HG03175 (cell line): ENCODE measurements around the gene IL20.

Experiments used
- ATAC-seq: cut with Tn5 transposase; IDR thresholded peaks from one replicate; pipeline ENCODE4 v1.9.1; 2021; ENCODE audit warnings: mild to moderate bottlenecking, moderate library complexity; ENCODE audit not compliant: unreplicated experiment

IL20 gene

DNA sequence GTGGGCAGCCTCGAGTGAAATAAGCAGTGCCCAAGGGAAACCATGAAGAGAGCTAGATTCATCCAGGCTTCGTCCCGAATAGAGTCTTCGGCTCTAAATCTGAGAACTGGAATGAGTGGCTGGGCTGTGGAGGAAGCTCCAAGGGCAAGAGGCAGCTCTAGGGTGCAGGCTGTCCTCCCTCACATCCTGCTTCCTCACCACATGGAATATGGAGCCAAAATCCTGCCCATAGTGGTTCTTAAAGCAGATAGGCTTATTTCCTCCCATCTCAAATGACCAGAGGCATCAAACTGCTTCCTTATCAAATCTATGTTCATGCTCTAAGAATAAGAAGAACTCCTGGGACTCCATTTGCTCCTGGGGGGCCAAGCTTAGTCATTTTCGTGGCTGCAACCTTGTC, 34.3 kb downstream of the IL20 start:
- no peak for ATAC-seq

- no peak for ATAC-seq
Observed at GRCh38 chr1:206900149-206900548, 34.7 kb downstream of the IL20 start.

DNA sequence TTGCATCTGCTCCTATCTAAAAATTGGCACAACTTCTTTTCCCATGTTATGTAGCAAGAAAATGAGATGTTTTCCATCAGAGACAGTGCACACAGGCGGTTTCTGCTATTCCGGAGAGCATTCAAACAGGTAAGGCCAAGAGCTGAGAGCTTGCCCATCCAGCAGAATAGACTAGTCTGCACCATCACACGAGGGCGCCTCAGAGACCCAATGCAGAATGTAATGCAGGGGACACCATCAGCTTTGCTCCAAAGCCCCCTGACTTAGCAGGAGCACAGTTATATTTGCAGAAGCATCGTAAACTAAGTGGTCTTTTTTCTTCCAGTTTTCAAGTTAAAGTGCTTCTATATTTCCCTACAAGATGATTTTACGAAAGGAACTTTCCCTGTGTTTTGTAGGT, 36.5 kb downstream of the IL20 start:
- ATAC-seq: no peak

DNA sequence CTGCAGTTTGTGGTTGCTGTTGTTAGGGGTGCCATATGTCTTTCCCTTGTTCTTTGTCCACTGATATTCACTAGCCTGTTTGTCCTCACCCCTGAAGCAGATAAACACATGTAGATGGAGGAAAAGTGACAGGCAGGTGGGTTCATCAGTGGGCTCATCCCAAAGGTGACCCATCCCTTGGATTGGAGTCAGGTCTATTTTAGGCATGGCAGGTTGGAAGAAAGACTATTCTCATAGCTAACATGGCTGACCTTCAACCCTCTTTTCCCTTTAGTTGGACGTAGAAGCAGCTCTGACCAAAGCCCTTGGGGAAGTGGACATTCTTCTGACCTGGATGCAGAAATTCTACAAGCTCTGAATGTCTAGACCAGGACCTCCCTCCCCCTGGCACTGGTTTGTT, 37.3 kb downstream of the IL20 start:
- no peak for ATAC-seq

DNA sequence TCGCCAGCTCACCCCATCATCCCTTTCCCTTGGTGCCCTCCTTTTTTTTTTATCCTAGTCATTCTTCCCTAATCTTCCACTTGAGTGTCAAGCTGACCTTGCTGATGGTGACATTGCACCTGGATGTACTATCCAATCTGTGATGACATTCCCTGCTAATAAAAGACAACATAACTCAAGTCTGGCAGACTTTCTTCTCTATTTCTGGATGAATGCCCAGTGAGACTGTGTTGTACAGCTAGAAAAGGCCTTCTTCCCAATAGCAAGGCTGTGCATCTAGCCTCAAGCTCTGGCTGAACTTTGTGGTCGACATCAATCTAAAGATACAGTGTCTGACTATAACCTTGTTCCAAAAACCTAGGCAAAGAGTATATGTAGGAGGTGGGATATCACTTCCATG, 38.3 kb downstream of the IL20 start:
- no peak for ATAC-seq

DNA sequence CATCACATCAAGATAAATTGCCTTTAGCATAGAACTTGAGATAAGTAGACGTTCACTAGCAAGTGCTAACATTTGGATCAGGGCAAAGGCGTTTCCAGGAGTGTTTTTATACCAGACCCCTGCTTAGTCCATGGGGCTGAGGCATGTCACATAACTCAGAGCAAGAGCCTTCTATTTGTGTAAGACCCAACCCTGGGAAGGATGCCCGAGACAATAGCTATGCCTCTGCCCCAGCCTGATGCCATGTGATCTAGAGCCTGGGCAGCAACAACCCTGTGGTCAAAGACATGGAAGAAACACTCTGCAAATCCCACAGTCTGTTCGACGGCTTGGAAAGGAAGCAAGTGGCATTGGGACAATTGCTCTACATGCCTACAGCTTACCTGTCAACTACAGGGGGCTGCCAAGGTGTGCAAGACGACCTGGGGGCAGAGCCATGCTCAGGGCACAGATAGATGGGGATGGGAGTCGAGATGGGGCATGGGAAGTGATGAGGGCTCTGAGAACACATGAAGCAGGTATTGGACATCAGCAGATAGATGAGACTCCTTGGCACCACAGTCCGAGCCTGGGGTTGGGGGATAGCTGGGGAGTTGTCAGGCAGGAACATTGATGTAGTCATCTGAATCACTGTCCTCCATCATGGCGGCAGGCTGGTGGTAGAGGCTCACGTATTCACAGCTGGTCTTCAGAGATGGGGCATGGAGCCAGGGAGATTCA, 39.2 kb downstream of the IL20 start:
- no peak for ATAC-seq

DNA sequence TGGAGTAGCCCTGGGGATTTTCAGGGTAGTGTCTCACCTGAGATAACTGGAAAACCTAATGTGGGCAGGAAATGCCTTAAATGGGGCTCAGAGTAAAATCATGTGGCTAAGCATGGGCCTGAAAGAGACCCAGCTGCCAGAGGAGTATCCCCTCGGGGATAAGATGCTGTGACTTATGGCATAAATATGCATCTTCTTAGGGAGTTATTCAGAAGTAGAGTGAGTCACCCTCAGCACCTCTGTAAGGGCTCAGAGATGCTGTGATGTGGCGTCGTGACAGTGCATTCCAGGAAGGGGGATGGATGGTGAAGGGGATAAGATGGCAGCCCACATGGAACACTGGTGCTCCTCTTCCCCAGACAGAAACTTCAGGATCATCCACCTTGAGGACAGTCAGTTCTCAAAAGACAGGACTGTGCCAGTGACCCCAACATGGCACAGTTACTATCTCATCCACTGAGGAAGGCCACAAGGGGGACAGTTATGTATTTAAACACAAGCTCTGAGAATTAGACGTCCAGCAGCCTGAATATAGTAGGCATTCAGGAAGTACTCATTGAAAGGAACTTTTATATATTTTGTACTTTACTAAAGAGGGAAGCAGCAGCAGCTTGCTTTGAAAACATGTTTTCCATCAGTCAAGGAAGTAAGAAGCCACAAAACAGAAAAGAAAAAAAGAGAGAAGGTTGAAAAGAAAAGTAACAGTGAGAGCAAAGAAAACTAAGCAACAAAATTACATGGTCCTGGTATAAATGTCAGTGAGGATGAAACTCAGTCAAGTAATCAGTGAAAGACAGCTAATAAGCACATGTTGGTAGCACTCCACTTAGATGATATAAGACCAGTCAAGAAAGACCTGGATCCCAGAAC, 40.1 kb downstream of the IL20 start:
- ATAC-seq: peak; percentile 50

- no peak for ATAC-seq
Observed at GRCh38 chr1:206907304-206907991, 42.0 kb downstream of the IL20 start.

- ATAC-seq: no peak
Observed at GRCh38 chr1:206908038-206908437, 42.6 kb downstream of the IL20 start.

GRCh38 chr1:206909161-206909882, 43.9 kb downstream of the IL20 start:
- no peak for ATAC-seq

GRCh38 chr1:206909883-206910318, 44.5 kb downstream of the IL20 start:
- no peak for ATAC-seq

DNA sequence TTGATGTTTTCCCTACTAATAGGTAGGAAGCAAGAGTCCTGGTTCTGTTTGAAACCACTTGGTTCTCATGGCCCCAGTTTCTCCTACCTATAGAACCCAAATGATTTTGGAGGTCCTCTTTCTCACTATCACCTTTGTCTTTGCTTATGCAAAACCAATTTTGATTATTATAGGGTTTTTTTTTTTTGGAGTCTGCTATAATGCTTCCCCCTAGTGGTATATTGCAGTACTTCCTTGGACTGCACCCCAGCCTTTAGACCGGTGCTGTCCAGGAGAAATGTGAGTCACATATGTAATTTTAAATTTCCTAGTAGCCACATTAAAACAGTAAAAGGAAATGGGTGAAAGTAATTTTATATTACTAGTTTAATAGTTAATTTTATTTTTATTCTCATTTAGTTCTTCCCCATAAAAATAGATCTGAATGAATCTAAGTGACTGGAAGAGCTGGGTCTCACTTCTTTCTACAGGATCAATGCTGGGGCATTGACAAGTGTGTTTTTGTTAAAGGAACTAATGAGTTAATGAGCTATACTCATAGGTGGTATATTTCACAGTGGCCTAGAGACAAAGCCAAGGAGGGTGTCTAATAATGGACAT, 45.7 kb downstream of the IL20 start:
- peak; percentile 51 for ATAC-seq

DNA sequence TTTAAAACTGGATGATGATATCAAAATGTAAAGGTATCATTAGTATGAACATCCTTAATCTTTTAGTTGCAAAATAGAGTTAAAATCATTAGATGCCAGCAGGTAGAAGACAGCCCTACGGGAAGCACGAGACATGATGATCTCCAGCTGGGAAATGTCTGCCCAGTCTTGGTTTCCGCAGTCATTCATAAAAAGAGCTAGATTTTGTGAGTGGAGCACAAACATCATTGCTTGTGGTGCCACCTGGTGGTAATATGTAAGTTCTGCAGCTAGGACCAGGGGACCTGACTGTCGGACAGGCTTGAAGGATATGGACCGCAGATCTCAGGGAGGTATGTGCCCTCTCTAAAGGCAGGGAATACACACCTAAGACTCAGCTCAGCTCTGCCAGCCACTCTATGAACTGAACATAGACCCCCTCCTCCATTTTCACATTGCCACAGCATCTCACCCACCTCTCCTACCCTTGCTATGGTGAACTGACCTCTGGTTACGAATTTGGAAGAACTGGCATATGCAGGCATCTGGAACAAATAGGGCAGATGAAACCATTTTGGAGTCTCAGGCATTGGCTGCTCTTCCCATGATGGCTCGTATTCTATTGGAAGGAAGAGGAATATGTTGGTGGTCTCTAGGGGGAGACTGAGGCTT, 47.1 kb downstream of the IL20 start:
- ATAC-seq: peak; percentile 55

DNA sequence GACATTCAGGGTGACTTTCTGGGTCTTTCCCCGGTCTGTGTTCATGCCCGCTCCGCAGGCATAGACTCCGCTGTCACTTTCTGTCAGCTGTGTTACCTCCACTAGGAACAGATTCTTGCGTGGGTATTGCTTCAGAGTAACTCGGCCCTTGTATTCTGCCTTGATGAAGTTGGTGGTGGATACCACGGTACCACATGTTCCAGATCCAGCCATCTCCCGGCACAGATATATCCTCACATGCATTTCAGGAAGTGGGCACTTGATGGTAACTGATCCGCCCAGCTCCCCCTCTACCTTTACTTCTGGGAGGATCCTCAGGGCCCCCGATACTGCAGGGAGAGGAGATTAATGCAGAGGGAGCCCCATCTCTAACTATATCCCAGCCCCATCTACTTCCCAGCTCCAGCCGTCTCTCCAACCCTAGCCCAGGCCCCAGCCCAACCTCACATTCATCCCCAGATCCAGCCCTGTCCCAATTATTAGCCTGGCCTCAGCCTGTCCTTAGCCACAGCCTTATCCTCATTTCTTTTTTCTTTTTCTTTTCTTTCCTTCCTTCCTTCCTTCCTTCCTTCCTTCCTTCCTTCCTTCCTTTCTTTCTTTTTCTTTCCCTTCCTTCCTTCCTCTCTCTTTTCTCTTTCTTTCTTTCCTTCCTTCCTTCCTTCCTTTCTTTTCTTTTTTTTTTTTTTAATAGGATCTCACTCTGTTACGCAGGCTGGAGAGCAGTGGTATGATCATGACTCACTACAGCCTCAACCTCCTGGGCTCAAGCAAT, 48.5 kb downstream of the IL20 start:
- no peak for ATAC-seq

GRCh38 chr1:206915030-206915735, 49.8 kb downstream of the IL20 start:
- ATAC-seq: no peak

GRCh38 chr1:206916000-206916709, 50.7 kb downstream of the IL20 start:
- no peak for ATAC-seq

DNA sequence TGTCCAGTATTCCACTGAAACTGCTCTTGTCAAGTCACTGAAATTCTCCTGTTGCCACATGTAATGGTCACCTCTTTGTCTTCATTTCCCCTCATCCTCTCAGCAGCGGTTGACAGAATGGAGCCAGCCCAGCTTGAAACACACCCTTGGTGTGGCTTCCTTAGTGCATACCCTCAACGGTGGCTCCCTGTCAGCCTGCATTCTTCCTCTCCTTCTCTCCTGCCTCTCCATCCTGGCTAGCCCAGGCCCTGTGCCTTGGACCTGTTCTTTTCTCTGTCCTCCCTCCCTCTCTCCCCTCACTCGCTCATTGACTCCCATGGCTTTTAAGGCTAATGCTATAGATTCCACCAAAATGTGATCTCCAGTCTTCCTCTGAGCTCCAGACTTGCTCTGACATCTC, 52.7 kb downstream of the IL20 start:
- ATAC-seq: no peak
